Measurements from ENCODE around the gene ZNF763. TPM values are rescaled to one million over a fixed set of nuclear protein-coding genes. Genes with fewer than 3 reads are reported as not detected.
"Not testable (repeated sequence)": the region's sequence is repeated elsewhere in the genome, so short reads cannot be mapped to it uniquely, and the experiment has no call there.

Gene ZNF763
- total RNA-seq, 5 donors from 2014 or later (not counting 1 experiment from before 2014, with no cell fraction given), result 0.98 to 10.5 (median 8.0) TPM

- CTCF ChIA-PET, result no interaction called here
- Histone ChIP-seq H3K4me3 (ENCODE audit: control insufficient read depth in 1 of 2, extremely low read depth in 1 of 2, low read length in 1 of 2) (no peak overlapping the region), H3K27ac (ENCODE audit: low read length) (no peak overlapping the region), H3K27me3 (replicated peaks in 1 of 2; ENCODE audit: control insufficient read depth in 2 of 2, extremely low read depth in 1 of 2, insufficient read depth in 2 of 2, low read length in 1 of 2) (no peaks in the 10 kb centered on the region), H3K4me1 (ENCODE audit: control insufficient read depth in 1 of 2, extremely low read depth in 1 of 2, insufficient read depth in 2 of 2, low read length in 2 of 2) (peaks cover 6 to 17% of the 10 kb centered on the region in 2 experiments), H3K36me3 (ENCODE audit: control insufficient read depth in 2 of 2, extremely low read depth in 1 of 2, insufficient read depth in 1 of 2, low read length in 1 of 2) (peaks cover 2 to 6% of the 10 kb centered on the region in 2 donors), H3K9me3 (peaks cover 2% of the 10 kb centered on the region)
- no peak for DNase-seq
- no CpG with 5 or more reads among the region's 3 CpGs for WGBS (ENCODE audit: insufficient coverage)
- no peak for ATAC-seq (replicated peaks in 1 of 4)
- H3K27me3 Mint-ChIP-seq, result no peaks in the 10 kb centered on the region
- H3K9me3 Mint-ChIP-seq, result peaks cover 3 to 9% (median 5%) of the 10 kb centered on the region in 3 donors
- peak overlapping the region in 1 of 2 donors; percentile 41 for H3K27ac Mint-ChIP-seq
- POLR2A ChIA-PET, result no interaction called here
- H3K4me1 Mint-ChIP-seq, result peaks cover 33 to 53% (median 42%) of the 10 kb centered on the region in 3 donors
- H3K4me3 Mint-ChIP-seq, result peak overlapping the region in 1 of 3 donors; percentile 10
- H3K36me3 Mint-ChIP-seq, result peaks cover 38% of the 10 kb centered on the region
Observed at GRCh38 chr19:11931051-11931450, 33.8 kb upstream of the ZNF763 start.

- POLR2A ChIA-PET, result no interaction called here
- no peak overlapping the region for H3K27ac ChIP-seq (ENCODE audit: low read length)
- no peak overlapping the region for H3K4me3 ChIP-seq (ENCODE audit: control insufficient read depth in 1 of 2, extremely low read depth in 1 of 2, low read length in 1 of 2)
- Mint-ChIP-seq H3K36me3 (peaks cover 43% of the 10 kb centered on the region), H3K27ac (no peak overlapping the region), H3K9me3 (peaks cover 3 to 9% (median 9%) of the 10 kb centered on the region in 3 donors), H3K27me3 (no peaks in the 10 kb centered on the region), H3K4me1 (peaks cover 29 to 52% (median 38%) of the 10 kb centered on the region in 3 donors), H3K4me3 (no peak overlapping the region)
- CTCF ChIA-PET, result no interaction called here
- no peaks in the 10 kb centered on the region for H3K27me3 ChIP-seq (replicated peaks in 1 of 2; ENCODE audit: control insufficient read depth in 2 of 2, extremely low read depth in 1 of 2, insufficient read depth in 2 of 2, low read length in 1 of 2)
- WGBS (ENCODE audit: insufficient coverage), result 100% methylated on average over 3 of the region's 3 CpGs
- ATAC-seq (replicated peaks in 1 of 4), result no peak
- peaks cover 3 to 12% of the 10 kb centered on the region in 2 experiments for H3K4me1 ChIP-seq (ENCODE audit: control insufficient read depth in 1 of 2, extremely low read depth in 1 of 2, insufficient read depth in 2 of 2, low read length in 2 of 2)
- peaks cover 2 to 6% of the 10 kb centered on the region in 2 donors for H3K36me3 ChIP-seq (ENCODE audit: control insufficient read depth in 2 of 2, extremely low read depth in 1 of 2, insufficient read depth in 1 of 2, low read length in 1 of 2)
- DNase-seq, result no peak
- peaks cover 2% of the 10 kb centered on the region for H3K9me3 ChIP-seq
Observed at GRCh38 chr19:11931513-11931912, 33.3 kb upstream of the ZNF763 start.

- Mint-ChIP-seq H3K9me3 (peaks cover 2 to 26% (median 22%) of the 10 kb centered on the region in 3 donors), H3K36me3 (peaks cover 64% of the 10 kb centered on the region), H3K4me1 (peaks cover 9 to 21% (median 13%) of the 10 kb centered on the region in 3 donors)
- H3K4me3 ChIP-seq (ENCODE audit: control insufficient read depth in 1 of 2, extremely low read depth in 1 of 2, low read length in 1 of 2); H3K27ac Mint-ChIP-seq; H3K4me1 ChIP-seq (ENCODE audit: control insufficient read depth in 1 of 2, extremely low read depth in 1 of 2, insufficient read depth in 2 of 2, low read length in 2 of 2); H3K27me3 ChIP-seq (replicated peaks in 1 of 2; ENCODE audit: control insufficient read depth in 2 of 2, extremely low read depth in 1 of 2, insufficient read depth in 2 of 2, low read length in 1 of 2); H3K4me3 Mint-ChIP-seq; DNase-seq; POLR2A ChIA-PET; H3K9me3 ChIP-seq; H3K27ac ChIP-seq (ENCODE audit: low read length); H3K36me3 ChIP-seq (ENCODE audit: control insufficient read depth in 2 of 2, extremely low read depth in 1 of 2, insufficient read depth in 1 of 2, low read length in 1 of 2); H3K27me3 Mint-ChIP-seq; CTCF ChIA-PET; ATAC-seq (replicated peaks in 1 of 4): not testable (repeated sequence)
- WGBS (ENCODE audit: insufficient coverage), result no CpG with 5 or more reads among the region's 3 CpGs
Observed at GRCh38 chr19:11935829-11936228, 29.0 kb upstream of the ZNF763 start.

GRCh38 chr19:11938383-11938782, 26.5 kb upstream of the ZNF763 start:
- H3K27ac ChIP-seq (ENCODE audit: low read length); H3K27ac Mint-ChIP-seq; H3K27me3 Mint-ChIP-seq; H3K27me3 ChIP-seq (replicated peaks in 1 of 2; ENCODE audit: control insufficient read depth in 2 of 2, extremely low read depth in 1 of 2, insufficient read depth in 2 of 2, low read length in 1 of 2); ATAC-seq (replicated peaks in 1 of 4); H3K4me3 Mint-ChIP-seq; H3K36me3 ChIP-seq (ENCODE audit: control insufficient read depth in 2 of 2, extremely low read depth in 1 of 2, insufficient read depth in 1 of 2, low read length in 1 of 2); DNase-seq; CTCF ChIA-PET; POLR2A ChIA-PET; H3K4me3 ChIP-seq (ENCODE audit: control insufficient read depth in 1 of 2, extremely low read depth in 1 of 2, low read length in 1 of 2); H3K4me1 ChIP-seq (ENCODE audit: control insufficient read depth in 1 of 2, extremely low read depth in 1 of 2, insufficient read depth in 2 of 2, low read length in 2 of 2): not testable (repeated sequence)
- peaks cover 0 to 12% (median 5%) of the 10 kb centered on the region in 3 donors for H3K4me1 Mint-ChIP-seq
- H3K9me3 ChIP-seq, result peaks cover 10% of the 10 kb centered on the region
- no CpG with 5 or more reads among the region's 3 CpGs for WGBS (ENCODE audit: insufficient coverage)
- peaks cover 71% of the 10 kb centered on the region for H3K36me3 Mint-ChIP-seq
- H3K9me3 Mint-ChIP-seq, result peaks cover 0 to 36% (median 36%) of the 10 kb centered on the region in 3 donors

- Mint-ChIP-seq H3K9me3 (peaks cover 0 to 45% (median 43%) of the 10 kb centered on the region in 3 donors), H3K36me3 (peaks cover 83% of the 10 kb centered on the region)
- H3K4me3 Mint-ChIP-seq; H3K4me3 ChIP-seq (ENCODE audit: control insufficient read depth in 1 of 2, extremely low read depth in 1 of 2, low read length in 1 of 2); CTCF ChIA-PET; DNase-seq; POLR2A ChIA-PET; ATAC-seq (replicated peaks in 1 of 4); H3K4me1 Mint-ChIP-seq; H3K4me1 ChIP-seq (ENCODE audit: control insufficient read depth in 1 of 2, extremely low read depth in 1 of 2, insufficient read depth in 2 of 2, low read length in 2 of 2); H3K27ac ChIP-seq (ENCODE audit: low read length); H3K27me3 Mint-ChIP-seq; H3K27me3 ChIP-seq (replicated peaks in 1 of 2; ENCODE audit: control insufficient read depth in 2 of 2, extremely low read depth in 1 of 2, insufficient read depth in 2 of 2, low read length in 1 of 2); H3K27ac Mint-ChIP-seq: not testable (repeated sequence)
- peaks cover 13% of the 10 kb centered on the region for H3K9me3 ChIP-seq
- 98% methylated on average over 11 of the region's 29 CpGs for WGBS (ENCODE audit: insufficient coverage)
- peaks cover 13 to 28% of the 10 kb centered on the region in 2 donors for H3K36me3 ChIP-seq (ENCODE audit: control insufficient read depth in 2 of 2, extremely low read depth in 1 of 2, insufficient read depth in 1 of 2, low read length in 1 of 2)
Observed at GRCh38 chr19:11941361-11941887, 23.4 kb upstream of the ZNF763 start.

- no peak overlapping the region for H3K27ac Mint-ChIP-seq
- peaks cover 0 to 3% (median 0%) of the 10 kb centered on the region in 3 donors for H3K4me1 Mint-ChIP-seq
- POLR2A ChIA-PET, result interaction anchor here in 1 of 2 donors (0.6 kb wide), 1 partner anchor 143 kb away, joined by 3 read pairs; no protein-coding TSS in a partner anchor
- CTCF ChIA-PET, result no interaction called here
- DNase-seq (no peak), ATAC-seq (replicated peaks in 1 of 4) (no peak)
- Histone ChIP-seq H3K4me3 (ENCODE audit: control insufficient read depth in 1 of 2, extremely low read depth in 1 of 2, low read length in 1 of 2) (peak overlapping the region in 1 of 2 donors; percentile 27), H3K36me3 (ENCODE audit: control insufficient read depth in 2 of 2, extremely low read depth in 1 of 2, insufficient read depth in 1 of 2, low read length in 1 of 2) (peaks cover 13 to 36% of the 10 kb centered on the region in 2 donors), H3K9me3 (peaks cover 15% of the 10 kb centered on the region), H3K4me1 (ENCODE audit: control insufficient read depth in 1 of 2, extremely low read depth in 1 of 2, insufficient read depth in 2 of 2, low read length in 2 of 2) (no peaks in the 10 kb centered on the region), H3K27ac (ENCODE audit: low read length) (no peak overlapping the region), H3K27me3 (replicated peaks in 1 of 2; ENCODE audit: control insufficient read depth in 2 of 2, extremely low read depth in 1 of 2, insufficient read depth in 2 of 2, low read length in 1 of 2) (no peaks in the 10 kb centered on the region)
- 100% methylated on average over 7 of the region's 10 CpGs for WGBS (ENCODE audit: insufficient coverage)
- H3K36me3 Mint-ChIP-seq, result peaks cover 83% of the 10 kb centered on the region
- no peak overlapping the region for H3K4me3 Mint-ChIP-seq
- peaks cover 0 to 46% (median 39%) of the 10 kb centered on the region in 3 donors for H3K9me3 Mint-ChIP-seq
- no peaks in the 10 kb centered on the region for H3K27me3 Mint-ChIP-seq
Observed at GRCh38 chr19:11942008-11942842, 22.6 kb upstream of the ZNF763 start.

Measured in T-cell (primary cell).